Trophoblast cell (in vitro differentiated cells and primary cell): ENCODE measurements around the gene FAM13A.

Experiments
- DNase-seq, 2 donors: peaks; one replicate each; pipeline ENCODE4 v3.0.0-alpha.2; 2016
- H2AFZ ChIP-seq: 2 replicates; pipeline ENCODE4 v1.6.1; 2013; ENCODE audit warnings: low read length, moderate library complexity, mild to moderate bottlenecking; ENCODE audit not compliant: insufficient read depth, poor library complexity
- H2AK5ac ChIP-seq: 2 replicates; pipeline ENCODE4 v1.6.1; 2013; ENCODE audit warnings: mild to moderate bottlenecking, low read length
- H2BK120ac ChIP-seq: 2 replicates; pipeline ENCODE4 v1.6.1; 2013; ENCODE audit warnings: low read length, mild to moderate bottlenecking, moderate library complexity; ENCODE audit not compliant: insufficient read depth, poor library complexity
- H2BK12ac ChIP-seq: 2 replicates; pipeline ENCODE4 v1.6.1; 2013; ENCODE audit warnings: mild to moderate bottlenecking, low read length, moderate library complexity
- H2BK5ac ChIP-seq: 2 replicates; pipeline ENCODE4 v1.6.1; 2013; ENCODE audit warnings: low read length, low read depth, moderate library complexity, mild to moderate bottlenecking; ENCODE audit not compliant: poor library complexity
- H3K14ac ChIP-seq: 2 replicates; pipeline ENCODE4 v1.6.1; 2013; ENCODE audit warnings: mild to moderate bottlenecking, low read length
- H3K18ac ChIP-seq: 2 replicates; pipeline ENCODE4 v1.6.1; 2013; ENCODE audit warnings: mild to moderate bottlenecking, low read length
- H3K23ac ChIP-seq: 2 replicates; pipeline ENCODE4 v1.6.1; 2013; ENCODE audit warnings: low read length
- H3K27ac ChIP-seq: 2 replicates; pipeline ENCODE4 v1.5.1; 2013; ENCODE audit warnings: low read depth, mild to moderate bottlenecking, inconsistent platforms, low read length, moderate library complexity
- H3K27me3 ChIP-seq: 2 replicates; pipeline ENCODE4 v1.6.1; 2013; ENCODE audit warnings: inconsistent platforms, mild to moderate bottlenecking, low read length, moderate library complexity; ENCODE audit not compliant: insufficient read depth
- H3K36me3 ChIP-seq, 2 experiments: 1 replicate in 1 of 2; 2 replicates in 1 of 2; pipeline ENCODE4 v1.6.1; 2013; ENCODE audit warnings: low read length in 2 of 2, mild to moderate bottlenecking in 2 of 2, moderate library complexity in 1 of 2; ENCODE audit not compliant: insufficient read depth in 2 of 2, control insufficient read depth in 1 of 2
- H3K4ac ChIP-seq: 2 replicates; pipeline ENCODE4 v1.6.1; 2013; ENCODE audit warnings: low read depth, mild to moderate bottlenecking, low read length, moderate library complexity
- H3K4me1 ChIP-seq, 2 experiments: 1 replicate in 1 of 2; 2 replicates in 1 of 2; pipeline ENCODE4 v1.6.1; 2013; ENCODE audit warnings: low read length in 2 of 2, mild to moderate bottlenecking in 2 of 2, moderate library complexity in 1 of 2; ENCODE audit not compliant: insufficient read depth in 2 of 2, control insufficient read depth in 1 of 2
- H3K4me2 ChIP-seq: 2 replicates; pipeline ENCODE4 v1.6.1; 2013; ENCODE audit warnings: inconsistent platforms, mild to moderate bottlenecking, low read length, moderate library complexity
- H3K4me3 ChIP-seq: 2 replicates; pipeline ENCODE4 v1.5.1; 2013; ENCODE audit warnings: mild to moderate bottlenecking, low read depth, low read length, inconsistent platforms
- H3K79me1 ChIP-seq: one replicate; pipeline ENCODE4 v1.6.1; 2013; ENCODE audit warnings: low read length
- H3K79me2 ChIP-seq: 2 replicates; pipeline ENCODE4 v1.6.1; 2013; ENCODE audit warnings: low read length, mild to moderate bottlenecking; ENCODE audit not compliant: control insufficient read depth, insufficient read depth, poor library complexity
- H3K9ac ChIP-seq: 2 replicates; pipeline ENCODE4 v1.6.1; 2013; ENCODE audit warnings: mild to moderate bottlenecking, low read length
- H3K9me3 ChIP-seq: 2 replicates; pipeline ENCODE4 v1.6.1; 2013; ENCODE audit warnings: low read depth, mild to moderate bottlenecking, control low read depth, inconsistent platforms, low read length; ENCODE audit not compliant: insufficient read depth
- H4K12ac ChIP-seq: 2 replicates; pipeline ENCODE4 v1.6.1; 2013; ENCODE audit warnings: low read depth, mild to moderate bottlenecking, low read length, moderate library complexity
- H4K8ac ChIP-seq: 2 replicates; pipeline ENCODE4 v1.6.1; 2013; ENCODE audit warnings: low read depth, mild to moderate bottlenecking, low read length, moderate library complexity
- H4K91ac ChIP-seq: one replicate; pipeline ENCODE4 v1.6.1; 2013; ENCODE audit warnings: low read depth, mild to moderate bottlenecking, low read length, moderate library complexity
- WGBS: extraction: QIAGEN DNeasy Blood & Tissue Kit; methylation state at CpG from one replicate; pipeline ENCODE4 v1.1.7; 2013; ENCODE audit warnings: missing lambda C conversion rate; ENCODE audit not compliant: insufficient read length, insufficient coverage; ENCODE audit errors: extremely low coverage; 5-methylcytosine and 5-hydroxymethylcytosine counted together

The FAM13A gene

GRCh38 chr4:88816360-88816759, 240.6 kb downstream of the FAM13A start:
- H3K9me3 ChIP-seq, result no peaks in the 10 kb centered on the region
- H4K91ac ChIP-seq, result no peak overlapping the region
- no peaks in the 10 kb centered on the region for H3K4me1 ChIP-seq
- no peak overlapping the region for H4K8ac ChIP-seq
- no peaks in the 10 kb centered on the region for H3K36me3 ChIP-seq
- H3K4me3 ChIP-seq, result no peak overlapping the region
- H2BK12ac ChIP-seq, result no peak overlapping the region
- H3K4ac ChIP-seq, result no peak overlapping the region
- no peak overlapping the region for H2BK120ac ChIP-seq
- no peak overlapping the region for H2BK5ac ChIP-seq
- no peak overlapping the region for H3K18ac ChIP-seq
- no peak overlapping the region for H4K12ac ChIP-seq
- DNase-seq, result no peak
- no peak overlapping the region for H2AFZ ChIP-seq
- H3K23ac ChIP-seq, result no peak overlapping the region
- H2AK5ac ChIP-seq, result no peak overlapping the region
- H3K9ac ChIP-seq, result no peak overlapping the region
- no peaks in the 10 kb centered on the region for H3K79me2 ChIP-seq
- no peak overlapping the region for H3K14ac ChIP-seq
- H3K79me1 ChIP-seq, result no peaks in the 10 kb centered on the region
- H3K4me2 ChIP-seq, result no peak overlapping the region
- H3K27ac ChIP-seq, result no peak overlapping the region
- H3K27me3 ChIP-seq, result no peaks in the 10 kb centered on the region
- no CpG with 5 or more reads among the region's 4 CpGs for WGBS

GRCh38 chr4:88814043-88814617, 242.9 kb downstream of the FAM13A start:
- Histone ChIP-seq H2AFZ (no peak overlapping the region), H2BK120ac (no peak overlapping the region), H3K79me1 (no peaks in the 10 kb centered on the region), H4K91ac (no peak overlapping the region), H3K9ac (no peak overlapping the region), H3K27me3 (no peaks in the 10 kb centered on the region), H2AK5ac (no peak overlapping the region), H2BK5ac (no peak overlapping the region), H3K36me3 (no peaks in the 10 kb centered on the region), H3K4me3 (no peak overlapping the region), H3K18ac (no peak overlapping the region), H3K27ac (no peak overlapping the region), H4K12ac (no peak overlapping the region), H3K9me3 (no peaks in the 10 kb centered on the region), H3K14ac (no peak overlapping the region), H3K79me2 (no peaks in the 10 kb centered on the region), H3K4me1 (no peaks in the 10 kb centered on the region), H4K8ac (no peak overlapping the region), H2BK12ac (no peak overlapping the region), H3K4ac (no peak overlapping the region), H3K23ac (no peak overlapping the region), H3K4me2 (no peak overlapping the region)
- WGBS, result no CpG with 5 or more reads among the region's 6 CpGs
- peak; percentile 7 to 43 for DNase-seq

- no peak overlapping the region for H3K18ac ChIP-seq
- H3K27ac ChIP-seq, result no peak overlapping the region
These were observed 244.0 kb downstream of the FAM13A start for GRCh38 chr4:88813013-88813412.

GRCh38 chr4:88812420-88812819, 244.6 kb downstream of the FAM13A start:
- H4K8ac ChIP-seq, result no peak overlapping the region
- H3K27me3 ChIP-seq, result no peaks in the 10 kb centered on the region
- DNase-seq, result peak; percentile 11 to 31
- no peak overlapping the region for H3K4me2 ChIP-seq
- H3K79me1 ChIP-seq, result no peaks in the 10 kb centered on the region
- no peak overlapping the region for H2BK120ac ChIP-seq
- no peaks in the 10 kb centered on the region for H3K79me2 ChIP-seq
- H2BK12ac ChIP-seq, result no peak overlapping the region
- no peak overlapping the region for H2BK5ac ChIP-seq
- H2AK5ac ChIP-seq, result no peak overlapping the region
- H3K9me3 ChIP-seq, result no peaks in the 10 kb centered on the region
- H4K91ac ChIP-seq, result no peak overlapping the region
- no peak overlapping the region for H3K4me3 ChIP-seq
- H3K4me1 ChIP-seq, result no peaks in the 10 kb centered on the region
- H3K27ac ChIP-seq, result no peak overlapping the region
- H3K23ac ChIP-seq, result no peak overlapping the region
- no peak overlapping the region for H3K18ac ChIP-seq
- H3K9ac ChIP-seq, result no peak overlapping the region
- no peak overlapping the region for H3K4ac ChIP-seq
- no CpG with 5 or more reads among the region's 1 CpG for WGBS
- no peak overlapping the region for H3K14ac ChIP-seq
- no peaks in the 10 kb centered on the region for H3K36me3 ChIP-seq
- H4K12ac ChIP-seq, result no peak overlapping the region
- H2AFZ ChIP-seq, result no peak overlapping the region

More at GRCh38 chr4:88813013-88813412, 244.0 kb downstream of the FAM13A start:
- Histone ChIP-seq H4K91ac (no peak overlapping the region), H3K4me3 (no peak overlapping the region), H3K4me2 (no peak overlapping the region), H3K4me1 (no peaks in the 10 kb centered on the region), H3K9me3 (no peaks in the 10 kb centered on the region), H3K79me2 (no peaks in the 10 kb centered on the region), H2BK5ac (no peak overlapping the region), H4K8ac (no peak overlapping the region), H3K79me1 (no peaks in the 10 kb centered on the region), H3K14ac (no peak overlapping the region), H3K36me3 (no peaks in the 10 kb centered on the region), H3K23ac (no peak overlapping the region), H2BK12ac (no peak overlapping the region), H2AFZ (no peak overlapping the region), H2BK120ac (no peak overlapping the region), H3K9ac (no peak overlapping the region), H4K12ac (no peak overlapping the region), H2AK5ac (no peak overlapping the region), H3K27me3 (no peaks in the 10 kb centered on the region), H3K4ac (no peak overlapping the region)
- no peak for DNase-seq
- WGBS, result no CpG with 5 or more reads among the region's 4 CpGs
